Muscle of leg (tissue), 11 donors: ENCODE data around the gene SLC38A1. TPM values are rescaled to one million over a fixed set of nuclear protein-coding genes. Genes with fewer than 3 reads are reported as not detected.
"Not testable (repeated sequence)": the region's sequence is repeated elsewhere in the genome, so short reads cannot be mapped to it uniquely, and the experiment has no call there.

ENCODE experiments used
- DNase-seq: peaks from one replicate; pipeline ENCODE4 v3.0.0; 2013
- H3K27ac ChIP-seq: one replicate; pipeline ENCODE4 v1.5.1; 2013; ENCODE audit warnings: mild to moderate bottlenecking, low read length, control low read depth
- H3K27me3 ChIP-seq: one replicate; pipeline ENCODE4 v1.6.1; 2013; ENCODE audit warnings: low read length; ENCODE audit not compliant: control insufficient read depth, insufficient read depth
- H3K36me3 ChIP-seq: one replicate; pipeline ENCODE4 v1.6.1; 2013; ENCODE audit warnings: low read length; ENCODE audit not compliant: control insufficient read depth, insufficient read depth
- H3K4me1 ChIP-seq: one replicate; pipeline ENCODE4 v1.6.1; 2013; ENCODE audit warnings: low read length; ENCODE audit not compliant: control insufficient read depth, insufficient read depth
- H3K4me3 ChIP-seq: one replicate; pipeline ENCODE4 v1.5.1; 2013; ENCODE audit warnings: low read length, control low read depth
- H3K9me3 ChIP-seq: replicated peaks from 2 replicates; pipeline ENCODE4 v1.6.1; 2013; ENCODE audit warnings: low read depth, low read length; ENCODE audit not compliant: control insufficient read depth
- whole genome bisulfite sequencing: methylation state at CpG from one replicate; pipeline ENCODE4 v1.1.5; 2013; ENCODE audit warnings: missing lambda C conversion rate; ENCODE audit not compliant: insufficient coverage; 5-methylcytosine and 5-hydroxymethylcytosine counted together
- polyA plus RNA-seq, 8 donors: library from polyadenylated mRNA; unstranded; fragments of 120-200 nt; gene quantifications; one replicate each; pipeline versions ENCODE4 v1.2.1 to v1.2.3, GENCODE V29; 2013; ENCODE audit warnings: inconsistent platforms in 1 of 8, low replicate concordance in 1 of 8; ENCODE audit not compliant: insufficient read length in 8 of 8, insufficient read depth in 1 of 8
- total RNA-seq: library from RNA; stranded (reverse); fragments of 120-200 nt; gene quantifications from one replicate; pipeline ENCODE4 v1.2.4, GENCODE V29; 2013

The SLC38A1 gene
- total and polyA plus RNA-seq, 9 donors: 24.3 to 44.0 (median 31.1) TPM

- no peak for DNase-seq
- H3K27ac ChIP-seq: no peak overlapping the region
- H3K4me3 ChIP-seq: no peak overlapping the region
- WGBS: 71% methylated on average over 1 of the region's 2 CpGs
- no peaks in the 10 kb centered on the region for H3K4me1 ChIP-seq
- H3K9me3 ChIP-seq: peaks cover 6% of the 10 kb centered on the region
- no peaks in the 10 kb centered on the region for H3K27me3 ChIP-seq
- no peaks in the 10 kb centered on the region for H3K36me3 ChIP-seq
Observed at GRCh38 chr12:46292754-46293402, 24.0 kb upstream of the SLC38A1 start.

- not testable (repeated sequence) for H3K27ac ChIP-seq, H3K27me3 ChIP-seq, DNase-seq, H3K4me3 ChIP-seq, H3K36me3 ChIP-seq, H3K4me1 ChIP-seq, H3K9me3 ChIP-seq
- WGBS: 90% methylated on average over 2 of the region's 3 CpGs
Observed at GRCh38 chr12:46291953-46292352, 23.1 kb upstream of the SLC38A1 start.

GRCh38 chr12:46285177-46285576 is 16.3 kb upstream of the SLC38A1 start:
- H3K4me1 ChIP-seq, DNase-seq, H3K27me3 ChIP-seq, H3K4me3 ChIP-seq, H3K27ac ChIP-seq, H3K36me3 ChIP-seq: not testable (repeated sequence)
- WGBS: no CpG with 5 or more reads among the region's 2 CpGs
- H3K9me3 ChIP-seq: peaks cover 27% of the 10 kb centered on the region

- no peak overlapping the region for H3K27ac ChIP-seq
- no peak for DNase-seq
- H3K27me3 ChIP-seq: no peaks in the 10 kb centered on the region
- no peak overlapping the region for H3K4me3 ChIP-seq
- H3K9me3 ChIP-seq: peaks cover 27% of the 10 kb centered on the region
- no peaks in the 10 kb centered on the region for H3K4me1 ChIP-seq
- H3K36me3 ChIP-seq: no peaks in the 10 kb centered on the region
Observed at GRCh38 chr12:46282829-46283228, 14.0 kb upstream of the SLC38A1 start.

GRCh38 chr12:46276756-46277155 is 7.9 kb upstream of the SLC38A1 start:
- H3K36me3 ChIP-seq: no peaks in the 10 kb centered on the region
- peaks cover 6% of the 10 kb centered on the region for H3K4me1 ChIP-seq
- DNase-seq: no peak
- H3K27ac ChIP-seq: no peak overlapping the region
- peaks cover 1% of the 10 kb centered on the region for H3K9me3 ChIP-seq
- no peaks in the 10 kb centered on the region for H3K27me3 ChIP-seq
- no peak overlapping the region for H3K4me3 ChIP-seq
- no CpG with 5 or more reads among the region's 3 CpGs for WGBS

- no peaks in the 10 kb centered on the region for H3K36me3 ChIP-seq
- peak; percentile 43 for DNase-seq
- peak overlapping the region; percentile 49 for H3K27ac ChIP-seq
- no peak overlapping the region for H3K4me3 ChIP-seq
- no peaks in the 10 kb centered on the region for H3K9me3 ChIP-seq
- H3K27me3 ChIP-seq: peaks cover 28% of the 10 kb centered on the region
- WGBS: 38% methylated on average over 1 of the region's 2 CpGs
- peaks cover 36% of the 10 kb centered on the region for H3K4me1 ChIP-seq
Observed at GRCh38 chr12:46271863-46272262, 3.0 kb upstream of the SLC38A1 start.

GRCh38 chr12:46269429-46270241 is 792 bp upstream of the SLC38A1 start:
- WGBS: 15% methylated on average over 31 of the region's 42 CpGs
- peak overlapping the region; percentile 82 for H3K27ac ChIP-seq
- H3K36me3 ChIP-seq: no peaks in the 10 kb centered on the region
- H3K4me3 ChIP-seq: peak overlapping the region; percentile 66
- no peaks in the 10 kb centered on the region for H3K9me3 ChIP-seq
- peak; percentile 17 for DNase-seq
- peaks cover 31% of the 10 kb centered on the region for H3K27me3 ChIP-seq
- peaks cover 45% of the 10 kb centered on the region for H3K4me1 ChIP-seq

GRCh38 chr12:46267825-46268582 is 839 bp downstream of the SLC38A1 start:
- peaks cover 31% of the 10 kb centered on the region for H3K27me3 ChIP-seq
- H3K4me1 ChIP-seq: peaks cover 47% of the 10 kb centered on the region
- no peaks in the 10 kb centered on the region for H3K36me3 ChIP-seq
- no peaks in the 10 kb centered on the region for H3K9me3 ChIP-seq
- under 1% methylated on average over 41 of the region's 48 CpGs for WGBS
- DNase-seq: peak; percentile 35
- H3K27ac ChIP-seq: peak overlapping the region; percentile 82
- H3K4me3 ChIP-seq: peak overlapping the region; percentile 66

GRCh38 chr12:46267575-46267824 is 1.3 kb downstream of the SLC38A1 start:
- H3K27ac ChIP-seq: peak overlapping the region; percentile 82
- no peaks in the 10 kb centered on the region for H3K9me3 ChIP-seq
- no peaks in the 10 kb centered on the region for H3K36me3 ChIP-seq
- peak overlapping the region; percentile 66 for H3K4me3 ChIP-seq
- DNase-seq: no peak
- H3K27me3 ChIP-seq: peaks cover 31% of the 10 kb centered on the region
- peaks cover 44% of the 10 kb centered on the region for H3K4me1 ChIP-seq
- 0% methylated on average over 14 of the region's 19 CpGs for WGBS

- DNase-seq: peak; percentile 71
- no peaks in the 10 kb centered on the region for H3K36me3 ChIP-seq
- peak overlapping the region; percentile 82 for H3K27ac ChIP-seq
- peak overlapping the region; percentile 66 for H3K4me3 ChIP-seq
- WGBS: 3% methylated on average over 29 of the region's 33 CpGs
- H3K27me3 ChIP-seq: peaks cover 31% of the 10 kb centered on the region
- no peaks in the 10 kb centered on the region for H3K9me3 ChIP-seq
- peaks cover 43% of the 10 kb centered on the region for H3K4me1 ChIP-seq
Observed at GRCh38 chr12:46266869-46267574, 1.8 kb downstream of the SLC38A1 start.
